HG03175 (cell line): ENCODE results near the gene PRKN.

Experiments used
- ATAC-seq: cut with Tn5 transposase; IDR thresholded peaks from one replicate; pipeline ENCODE4 v1.9.1; 2021; ENCODE audit warnings: mild to moderate bottlenecking, moderate library complexity; ENCODE audit not compliant: unreplicated experiment

PRKN gene

GRCh38 chr6:161594412-161594811 lies 1133.2 kb downstream of the PRKN start:
- ATAC-seq, result no peak

GRCh38 chr6:161590961-161591627 lies 1136.5 kb downstream of the PRKN start:
- no peak for ATAC-seq

- ATAC-seq, result no peak
Measured at GRCh38 chr6:161586887-161587286, 1140.7 kb downstream of the PRKN start.

- ATAC-seq, result no peak
Measured at GRCh38 chr6:161584621-161585340, 1142.8 kb downstream of the PRKN start.

- ATAC-seq, result no peak
Measured at GRCh38 chr6:161584051-161584450, 1143.5 kb downstream of the PRKN start.

DNA sequence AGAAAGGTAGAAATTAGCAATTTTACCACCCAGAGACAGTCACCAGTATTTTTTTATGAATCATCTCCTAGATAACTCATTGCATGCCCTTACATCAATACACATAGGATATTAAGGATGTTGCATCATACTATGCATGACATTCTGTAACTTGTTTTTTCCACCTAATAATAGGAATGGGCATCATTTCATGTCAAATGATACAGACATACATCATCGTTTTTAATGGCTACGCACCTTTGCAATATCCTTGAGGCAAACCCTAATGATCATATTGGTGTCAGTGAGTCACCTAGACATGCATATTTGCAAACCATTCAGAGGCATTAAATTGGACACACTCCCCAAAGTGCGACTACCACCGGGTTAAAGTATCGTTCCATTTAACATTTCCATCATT lies 1144.0 kb downstream of the PRKN start:
- ATAC-seq, result no peak

- ATAC-seq, result no peak
Measured at GRCh38 chr6:161578478-161578877, 1149.1 kb downstream of the PRKN start.

DNA sequence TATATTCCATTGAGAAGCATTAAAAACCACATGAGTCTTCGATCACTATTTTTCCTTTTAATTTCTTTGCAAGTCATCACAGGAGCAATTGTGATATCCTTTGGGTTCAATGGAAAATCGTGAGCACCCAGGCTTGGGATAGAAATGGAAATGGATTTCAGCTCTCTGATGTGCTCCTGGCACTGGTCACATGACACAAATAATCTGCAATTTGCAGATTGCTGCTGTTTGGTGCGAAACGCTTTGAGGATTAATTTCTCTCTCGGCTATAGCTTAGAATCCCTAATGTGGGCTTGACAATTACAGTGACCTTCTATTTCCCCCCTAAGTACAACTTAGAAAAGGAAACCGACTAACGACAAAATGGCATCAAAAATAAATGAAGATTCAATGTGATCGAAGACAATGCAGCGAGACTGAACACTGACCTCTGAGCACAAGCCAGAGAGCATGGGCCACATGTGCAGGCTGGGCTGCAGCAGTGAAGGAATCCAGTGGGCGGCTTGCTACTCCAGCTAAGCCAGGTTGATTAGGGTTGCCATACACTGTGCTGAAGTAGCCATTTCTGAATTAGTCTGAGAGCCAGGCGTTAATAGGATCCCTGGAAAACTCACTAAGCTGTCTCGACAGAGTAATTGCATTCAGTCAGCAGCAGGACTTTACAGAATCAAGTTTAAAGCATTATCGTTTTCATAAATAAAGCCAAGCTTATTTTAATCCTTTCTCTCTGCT lies 1151.9 kb downstream of the PRKN start:
- ATAC-seq, result no peak

DNA sequence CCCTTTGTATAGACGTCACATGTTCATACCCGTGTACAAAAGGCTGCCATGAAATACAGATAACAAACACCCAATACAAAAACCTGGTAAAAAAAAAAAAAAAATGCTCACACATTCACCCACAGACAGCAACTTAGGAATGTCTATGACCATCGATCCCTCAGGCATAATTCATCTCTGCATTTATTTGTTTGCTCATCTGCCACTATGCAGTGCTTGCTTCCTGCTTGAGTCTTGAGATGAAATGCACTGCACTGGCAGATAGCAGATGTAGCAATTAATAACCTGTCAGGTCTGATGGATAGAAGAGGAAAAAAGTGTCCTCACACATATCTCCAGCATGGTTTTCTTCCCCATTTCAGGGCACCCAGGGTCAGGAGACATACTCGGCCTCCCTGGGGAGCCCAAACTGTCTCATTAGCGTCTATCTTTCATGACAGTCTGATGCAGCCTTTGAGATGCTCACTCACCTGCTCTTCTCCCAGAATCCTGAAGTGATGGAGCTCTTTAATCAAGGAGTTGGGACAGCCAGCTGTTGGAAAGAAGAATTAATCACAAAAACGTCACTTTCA lies 1158.6 kb downstream of the PRKN start:
- no peak for ATAC-seq

- ATAC-seq, result no peak
Measured at GRCh38 chr6:161564952-161565351, 1162.6 kb downstream of the PRKN start.

DNA sequence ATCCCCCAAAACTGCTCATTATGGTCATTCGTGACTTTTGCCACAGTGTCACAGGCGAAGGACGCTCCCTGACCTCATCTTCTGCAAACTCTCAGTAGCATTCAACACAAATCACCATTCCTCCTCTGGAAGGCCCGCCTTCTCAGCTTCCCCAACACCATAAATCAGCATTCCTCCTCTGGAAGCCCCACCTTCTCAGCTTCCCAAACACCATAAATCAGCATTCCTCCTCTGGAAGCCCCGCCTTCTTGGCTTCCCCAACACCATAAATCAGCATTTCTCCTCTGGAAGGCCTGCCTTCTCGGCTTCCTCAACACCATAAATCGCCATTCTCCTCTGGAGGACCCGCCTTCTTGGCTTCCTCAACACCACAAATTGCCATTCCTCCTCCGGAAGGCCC lies 1165.7 kb downstream of the PRKN start:
- ATAC-seq, result no peak

DNA sequence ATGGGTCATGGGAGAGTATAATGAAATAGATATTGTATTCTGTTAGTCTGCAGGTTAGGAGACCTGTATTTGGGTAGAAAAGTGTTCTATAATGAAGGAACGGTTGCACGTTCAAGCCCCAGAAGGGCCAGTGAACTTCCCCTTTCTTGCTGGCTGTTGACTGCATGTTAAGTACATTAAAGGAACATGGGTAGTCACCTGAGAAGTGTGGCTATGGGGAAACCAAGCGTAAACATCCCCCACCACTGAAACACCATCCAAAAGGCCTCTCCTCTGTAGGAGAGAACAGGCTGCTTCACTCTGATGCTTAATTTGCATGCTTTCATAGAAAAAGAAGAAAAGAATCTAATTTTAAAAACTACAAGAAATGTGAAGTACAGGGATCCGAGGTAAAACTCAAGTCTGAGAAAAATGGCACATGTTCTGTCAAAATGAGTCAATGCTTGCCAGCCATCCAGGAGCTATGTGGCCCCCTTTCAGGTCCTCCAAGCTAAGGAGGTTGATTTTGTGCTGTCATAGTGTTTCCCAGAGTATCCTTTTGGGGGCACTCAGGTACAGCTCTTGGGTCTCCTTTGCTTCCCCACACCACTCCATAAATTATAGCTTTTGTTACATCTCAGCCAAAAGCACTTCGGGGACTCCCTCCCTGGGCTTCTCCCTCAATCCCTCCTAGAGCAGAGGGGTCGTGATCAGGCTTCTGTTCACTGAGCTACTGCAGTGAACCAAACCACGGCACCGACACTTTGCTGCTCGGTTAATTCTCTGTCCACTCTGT lies 1170.0 kb downstream of the PRKN start:
- no peak for ATAC-seq

DNA sequence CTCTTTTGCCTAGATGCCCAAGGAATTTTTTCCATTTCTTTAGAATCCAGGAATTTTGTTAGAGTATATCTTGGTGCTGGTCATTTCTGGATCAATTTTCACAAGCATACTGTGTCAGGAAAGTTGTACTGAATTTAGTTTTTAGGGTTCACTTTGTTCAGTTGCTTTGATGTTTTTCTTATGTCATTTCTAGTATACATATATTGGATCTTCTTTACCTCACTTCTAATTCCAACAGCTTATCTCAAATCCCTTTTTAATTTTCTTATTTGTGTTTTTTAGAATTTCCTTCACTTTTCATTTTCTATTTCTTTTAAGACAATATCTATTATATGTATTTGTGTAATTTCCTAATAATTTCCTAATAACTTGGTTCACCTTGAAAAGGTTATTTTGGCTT lies 1172.7 kb downstream of the PRKN start:
- ATAC-seq, result no peak

DNA sequence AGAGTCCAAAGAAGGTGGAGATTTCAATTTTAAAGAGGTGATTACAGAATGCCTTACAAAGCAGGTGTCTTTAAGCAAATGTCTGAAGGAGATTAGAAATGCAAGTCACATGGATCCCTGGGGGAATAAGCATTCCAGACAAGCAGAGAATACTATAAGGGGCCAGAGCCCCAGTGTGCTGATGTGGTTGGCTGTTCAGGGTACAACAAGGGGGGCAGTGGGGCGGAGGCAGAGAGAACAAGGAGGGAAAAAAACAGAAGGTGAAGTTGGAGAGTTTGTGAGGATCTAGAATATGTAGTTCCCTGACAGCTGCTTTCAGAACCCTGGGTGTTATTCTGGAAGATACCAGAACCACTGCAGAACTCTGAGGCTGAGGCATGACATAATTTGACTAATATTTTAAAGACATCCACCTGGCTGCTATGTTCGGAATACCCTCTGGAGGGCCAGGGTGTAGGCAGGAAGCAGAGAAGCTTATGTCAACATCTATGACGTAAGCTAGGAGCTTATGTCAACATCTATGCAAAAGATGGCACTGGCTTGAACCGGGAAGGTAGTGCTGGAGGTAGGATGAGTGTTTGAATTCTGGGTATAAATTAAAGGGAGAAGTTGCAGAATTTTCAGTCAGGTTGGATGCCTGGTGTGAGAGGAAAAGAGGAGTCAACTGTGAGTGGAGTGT lies 1177.5 kb downstream of the PRKN start:
- no peak for ATAC-seq

- ATAC-seq, result no peak
Measured at GRCh38 chr6:161548713-161549296, 1178.8 kb downstream of the PRKN start.

DNA sequence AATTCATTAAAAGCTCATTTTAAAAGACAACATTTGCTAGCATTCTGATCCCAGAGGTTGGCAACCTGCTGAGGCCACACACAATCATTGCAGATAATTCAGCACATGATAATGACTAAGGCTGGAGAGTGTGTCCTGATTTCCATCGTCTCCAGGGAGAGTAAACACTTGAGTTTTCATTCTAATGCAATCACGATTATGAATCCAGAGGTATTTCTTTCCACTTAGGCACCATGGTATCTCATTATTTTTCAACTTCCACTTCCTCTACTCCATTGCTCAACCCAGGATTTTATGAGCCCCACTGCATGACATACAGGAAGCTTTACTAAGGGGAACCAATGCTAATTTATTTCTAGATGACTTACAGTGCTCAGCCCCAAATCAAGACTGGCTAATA lies 1179.9 kb downstream of the PRKN start:
- no peak for ATAC-seq

DNA sequence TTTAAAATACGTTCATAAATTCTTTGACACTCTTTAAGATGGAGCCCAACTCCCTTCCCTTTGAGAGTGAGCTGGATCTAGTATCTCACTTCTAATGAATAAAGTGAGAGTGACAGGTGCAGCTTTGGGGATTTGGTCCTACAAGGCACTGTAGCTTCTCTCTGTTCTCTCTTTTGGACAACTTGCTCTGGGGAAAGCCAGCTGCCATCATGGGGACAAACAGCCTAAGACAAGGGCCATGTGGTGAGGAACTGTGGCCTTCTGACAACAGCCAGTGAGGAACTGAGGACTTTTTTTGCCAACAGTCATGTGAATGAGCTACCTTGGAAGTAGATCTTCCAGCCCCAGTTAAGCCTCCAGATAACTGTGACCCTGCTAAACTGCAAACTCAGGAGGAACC lies 1180.9 kb downstream of the PRKN start:
- no peak for ATAC-seq

GRCh38 chr6:161545741-161546140 lies 1181.8 kb downstream of the PRKN start:
- ATAC-seq, result no peak

DNA sequence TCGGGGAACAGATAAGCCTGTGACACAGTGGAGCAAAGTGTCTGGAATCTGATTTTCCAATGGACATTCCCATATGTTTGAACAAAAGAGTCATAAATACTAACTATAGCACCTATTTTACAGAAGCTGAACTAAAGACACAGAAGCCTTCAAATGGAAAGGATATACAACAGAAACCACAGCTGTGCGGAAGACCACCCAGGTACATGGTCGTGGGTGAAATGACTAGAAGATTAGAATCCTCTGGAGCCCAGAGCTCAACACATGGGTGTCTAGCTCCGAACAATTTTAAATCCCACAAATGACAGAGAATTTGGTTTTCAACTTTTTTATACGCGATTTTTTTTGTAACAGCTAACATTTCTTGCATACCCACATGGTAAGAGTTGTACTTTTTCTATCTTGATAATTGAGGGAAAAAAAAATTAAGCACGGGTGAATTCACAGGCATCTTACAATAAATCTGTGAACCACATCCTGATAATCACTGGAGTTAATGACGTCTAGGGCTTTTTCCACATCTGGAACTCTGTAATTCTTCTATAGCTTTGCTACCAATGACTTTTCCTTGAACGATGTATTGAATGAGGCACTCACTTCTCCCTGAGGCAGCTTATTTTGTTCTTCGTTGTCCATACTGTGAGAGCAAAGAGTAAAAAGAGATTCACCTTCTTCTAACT lies 1182.6 kb downstream of the PRKN start:
- ATAC-seq, result no peak
